Measurements from ENCODE around the gene ACVR1C.
"Not testable (repeated sequence)": the region's sequence is repeated elsewhere in the genome, so short reads cannot be mapped to it uniquely, and the experiment has no call there.

- TF ChIP-seq CTCF (conservative IDR thresholded peaks at IDR 0.05; ENCODE audit: low read length); EZH2phosphoT487 (IDR thresholded peaks at IDR 0.05; ENCODE audit: borderline replicate concordance): not testable (repeated sequence)
Measured at GRCh38 chr2:157566623-157567022, 62.0 kb downstream of the ACVR1C start.

Measured in Loucy (cell line).